Stimulated activated CD8-positive, alpha-beta memory T cell treated with anti-CD3 and anti-CD28 coated beads, Interleukin-15, amount 100 ng/mL, for 48 hours (primary cell): ENCODE results near the gene AHCYL2.
"Not testable (repeated sequence)": the region's sequence is repeated elsewhere in the genome, so short reads cannot be mapped to it uniquely, and the experiment has no call there.

Experiments
- DNase-seq, 2 donors: peaks; one replicate each; pipeline ENCODE4 v3.0.0-alpha.2; 2020; ENCODE audit warnings: low read depth in 2 of 2

AHCYL2 gene

GRCh38 chr7:129383542-129384132, 158.8 kb downstream of the AHCYL2 start:
- DNase-seq: no peak

DNA sequence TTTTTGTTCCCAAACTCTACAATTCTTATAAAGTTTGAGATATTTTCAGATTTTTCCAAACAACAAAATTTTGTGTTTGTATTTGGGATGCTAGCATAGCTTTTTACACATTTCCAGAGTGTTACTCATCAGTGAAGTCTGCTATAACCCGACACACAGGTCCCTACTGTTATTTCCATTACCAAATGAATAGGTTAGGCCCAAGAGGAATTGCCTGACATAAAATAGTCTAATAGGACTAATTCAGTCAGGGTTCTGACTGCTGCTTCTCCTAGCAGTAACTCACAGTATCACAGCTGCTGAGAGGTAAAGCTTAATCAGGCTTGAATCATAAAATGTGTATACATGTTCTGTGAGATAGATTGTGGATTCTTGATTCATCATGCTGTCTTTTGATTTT, 160.3 kb downstream of the AHCYL2 start:
- no peak for DNase-seq

DNA sequence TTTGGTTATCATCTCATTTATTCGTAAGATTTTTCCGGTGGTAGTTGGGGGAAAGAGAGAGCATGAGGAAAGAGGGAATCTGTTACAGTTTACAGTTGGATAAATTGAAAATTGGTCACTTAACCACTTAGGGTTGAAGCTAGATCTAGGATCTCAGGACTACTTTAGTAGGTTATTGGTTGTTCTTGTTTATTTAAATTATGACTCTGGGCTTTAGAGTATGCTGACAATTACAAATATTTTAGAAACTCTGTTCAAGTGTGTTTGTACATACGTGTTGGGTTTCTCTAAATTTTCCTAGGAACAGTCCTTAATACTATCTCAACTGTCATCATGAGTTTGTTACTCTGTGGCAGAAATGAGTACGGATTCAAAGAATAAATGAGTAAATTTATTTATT, 160.8 kb downstream of the AHCYL2 start:
- DNase-seq: no peak

GRCh38 chr7:129386506-129386905, 161.7 kb downstream of the AHCYL2 start:
- no peak for DNase-seq

GRCh38 chr7:129387537-129387936, 162.7 kb downstream of the AHCYL2 start:
- DNase-seq: no peak

- DNase-seq: no peak
Measured at GRCh38 chr7:129388333-129389098, 163.7 kb downstream of the AHCYL2 start.

DNA sequence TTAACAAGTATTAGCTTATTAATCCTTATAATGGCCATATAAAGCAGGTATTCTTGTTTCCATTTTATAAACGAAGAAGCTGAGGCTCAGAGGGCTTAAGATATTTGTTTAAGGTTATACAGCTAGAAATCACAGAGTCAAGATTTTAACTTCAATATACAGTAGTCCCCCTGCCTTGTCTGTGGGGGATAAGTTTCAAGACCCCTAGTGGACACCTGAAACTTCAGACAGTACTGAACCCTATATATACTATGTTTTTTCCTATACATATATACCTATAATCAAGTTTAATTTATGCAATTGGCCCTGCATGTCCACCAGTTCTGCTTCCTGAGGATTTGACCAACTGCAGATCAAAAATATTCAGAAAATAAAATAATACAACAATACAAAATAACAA, 165.0 kb downstream of the AHCYL2 start:
- DNase-seq: no peak

DNA sequence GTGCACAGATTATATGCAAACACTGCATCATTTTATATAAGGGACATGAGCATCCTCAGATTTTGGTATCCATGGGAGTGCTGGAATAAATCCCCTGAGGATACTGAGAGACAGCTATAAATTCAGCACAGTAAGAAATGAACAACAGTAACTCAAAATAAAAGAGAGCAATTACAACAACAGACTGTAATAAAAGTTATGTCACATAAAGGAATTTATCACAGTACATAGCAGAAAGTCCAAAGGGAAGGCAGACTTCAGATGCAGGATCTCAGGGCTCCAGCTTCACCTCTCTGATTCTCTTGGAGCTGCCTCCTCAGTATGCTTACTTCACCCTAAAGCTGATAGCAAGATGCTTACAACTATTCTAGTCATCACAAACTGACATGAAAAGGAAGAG, 165.5 kb downstream of the AHCYL2 start:
- DNase-seq: no peak

- no peak for DNase-seq
Measured at GRCh38 chr7:129391546-129392171, 166.8 kb downstream of the AHCYL2 start.

DNA sequence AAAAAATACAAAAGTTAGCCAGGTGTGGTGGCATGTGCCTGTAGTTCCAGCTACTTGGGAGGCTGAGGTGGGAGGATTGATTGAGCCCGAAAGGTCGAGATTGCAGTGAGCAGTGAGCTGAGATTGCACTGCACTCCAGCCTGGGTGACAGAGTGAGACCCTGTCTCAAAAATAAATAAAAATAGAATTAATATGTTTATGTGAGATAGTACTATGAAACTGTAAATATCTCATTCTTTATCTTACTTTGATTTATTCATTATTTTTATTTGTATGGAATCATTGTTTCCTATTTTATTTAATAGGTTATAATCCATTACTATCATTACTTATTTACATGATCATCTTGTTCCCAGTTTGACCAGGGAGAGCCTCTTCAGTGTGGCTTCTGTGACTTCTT, 168.4 kb downstream of the AHCYL2 start:
- no peak for DNase-seq

DNA sequence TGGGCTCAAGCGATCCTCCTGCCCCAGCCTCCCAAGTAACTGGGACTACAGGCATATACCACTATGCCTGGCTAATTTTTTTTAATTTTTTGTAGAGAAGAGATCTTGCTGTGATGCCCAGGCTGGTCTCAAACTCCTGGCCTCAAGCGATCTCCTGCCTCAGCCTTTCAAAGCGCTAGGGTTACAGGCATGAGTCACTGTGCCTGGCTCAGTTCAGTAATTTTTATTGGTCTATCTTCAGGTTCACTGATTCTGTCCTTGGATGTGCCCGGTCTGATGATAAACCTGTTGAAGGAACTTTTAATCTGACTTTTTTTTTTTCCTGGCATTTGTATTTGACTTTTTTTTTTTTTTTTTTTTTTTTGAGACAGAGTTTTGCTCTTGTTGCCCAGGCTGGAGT, 169.3 kb downstream of the AHCYL2 start:
- no peak for DNase-seq

GRCh38 chr7:129394982-129395914, 170.4 kb downstream of the AHCYL2 start:
- no peak for DNase-seq

DNA sequence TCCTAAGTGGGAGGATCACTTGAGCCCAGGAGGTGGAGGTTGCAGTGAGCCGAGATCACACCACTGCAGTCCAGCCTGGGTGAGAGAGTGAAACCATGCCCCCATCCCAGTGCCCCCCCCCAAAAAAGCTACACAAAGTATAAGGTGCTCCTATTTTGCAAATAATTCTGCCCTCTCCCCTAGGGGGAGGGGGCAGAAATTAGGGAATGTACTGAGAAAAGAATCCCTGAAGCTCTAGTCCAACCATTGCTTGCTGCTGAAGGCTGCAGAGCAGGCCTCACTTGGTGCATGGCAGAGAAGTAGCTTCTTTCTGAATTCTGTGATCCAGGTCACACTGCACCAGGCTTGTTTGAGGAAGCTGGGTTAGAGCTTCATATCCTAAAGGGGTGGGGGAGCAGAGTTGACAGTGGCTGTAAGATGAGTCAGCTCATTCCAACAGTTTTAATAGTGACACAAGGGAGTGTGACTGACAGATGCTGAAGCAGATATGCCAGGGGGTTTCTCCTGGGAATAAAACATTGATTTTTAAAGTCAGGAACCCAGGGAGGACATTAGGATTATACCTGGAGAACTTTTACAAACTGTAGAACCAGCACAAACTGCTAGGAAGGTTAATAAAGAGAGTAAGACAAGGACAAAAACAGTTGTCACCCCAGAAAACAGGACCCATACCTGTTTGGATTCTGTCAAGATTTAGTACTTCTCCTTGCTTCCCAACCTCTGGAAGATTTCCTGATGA, 176.6 kb downstream of the AHCYL2 start:
- DNase-seq: no peak

DNA sequence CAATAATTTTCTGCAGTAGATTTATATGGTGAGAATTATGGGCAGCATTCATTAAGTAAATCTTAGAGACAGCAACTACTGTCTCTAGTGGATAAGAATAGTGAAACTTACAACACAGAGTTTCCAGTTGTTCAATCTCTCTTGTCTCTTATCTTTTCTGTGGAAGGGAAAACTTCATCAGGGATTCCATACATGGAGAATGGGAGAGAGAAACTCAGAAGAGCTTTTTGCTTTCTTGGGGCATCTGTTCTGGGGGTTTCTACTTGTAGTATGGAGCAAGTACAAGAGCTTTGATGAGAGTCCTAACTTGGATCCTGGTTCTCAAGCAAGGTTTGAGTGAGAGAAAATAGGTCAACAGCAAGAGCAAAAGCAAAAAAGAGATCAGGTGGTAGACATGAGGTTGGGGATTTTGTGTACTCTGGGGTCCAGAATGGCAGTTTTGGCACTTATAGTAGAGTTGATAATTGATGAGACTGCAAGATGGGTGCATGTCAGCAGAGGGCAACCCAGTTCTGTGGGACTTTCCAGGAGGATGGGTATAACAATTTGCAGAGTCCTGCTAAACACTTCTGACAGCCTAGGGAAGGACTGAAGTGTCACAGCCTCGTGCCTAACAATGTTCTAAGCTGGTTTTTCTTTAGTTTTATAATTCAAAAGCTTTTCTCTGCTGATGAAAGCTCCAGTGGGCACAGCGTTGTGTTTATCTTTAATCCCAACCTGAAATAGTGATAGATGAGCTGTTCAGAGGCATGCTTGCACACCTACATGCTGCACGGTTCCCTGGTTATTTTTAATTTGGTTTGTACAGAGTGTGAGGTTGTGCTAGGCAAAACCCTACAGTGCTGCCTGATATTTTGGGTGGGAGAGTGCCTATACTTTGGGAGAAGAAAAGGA, 177.4 kb downstream of the AHCYL2 start:
- DNase-seq: no peak

- DNase-seq: no peak
Measured at GRCh38 chr7:129405527-129405926, 180.7 kb downstream of the AHCYL2 start.

GRCh38 chr7:129410238-129410637, 185.4 kb downstream of the AHCYL2 start:
- DNase-seq: not testable (repeated sequence)

GRCh38 chr7:129412501-129412900, 187.7 kb downstream of the AHCYL2 start:
- DNase-seq: no peak

GRCh38 chr7:129417073-129417472, 192.2 kb downstream of the AHCYL2 start:
- DNase-seq: no peak

- DNase-seq: no peak
Measured at GRCh38 chr7:129421717-129422250, 197.0 kb downstream of the AHCYL2 start.

GRCh38 chr7:129422727-129423126, 197.9 kb downstream of the AHCYL2 start:
- no peak for DNase-seq
